C4-2B (cell line): ENCODE data around the gene DAB1.

ENCODE experiments used
- ZFX ChIP-seq: fragments of 450-650 bp; IDR thresholded peaks from 2 replicates; pipeline ENCODE4 v1.6.1; 2017
- TF ChIP-seq, protein P1 (sequence below): fragments of 450-650 bp; conservative IDR thresholded peaks from 2 replicates; pipeline ENCODE4 v1.5.1; 2017; ENCODE audit warnings: mild to moderate bottlenecking

DNA sequence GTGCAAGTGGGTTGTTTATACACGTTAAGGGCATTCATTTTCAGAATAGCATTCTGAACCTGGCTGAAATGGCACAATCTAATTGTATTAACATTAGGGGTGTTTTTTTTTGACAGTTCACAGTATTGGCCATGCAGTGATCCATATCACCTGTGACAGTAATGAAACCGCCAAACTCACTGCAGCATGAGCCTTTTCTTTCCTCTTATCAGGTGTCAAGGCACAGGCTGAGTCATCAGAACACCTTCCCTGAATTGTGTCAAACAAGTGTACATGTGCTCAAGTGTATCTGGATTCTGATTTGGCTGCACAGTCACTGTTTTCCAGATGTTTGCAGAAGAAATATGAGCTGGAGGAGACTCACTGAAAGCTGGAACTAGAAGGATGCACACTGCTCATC lies 410.3 kb downstream of the DAB1 start:
- TF ChIP-seq, protein P1, sequence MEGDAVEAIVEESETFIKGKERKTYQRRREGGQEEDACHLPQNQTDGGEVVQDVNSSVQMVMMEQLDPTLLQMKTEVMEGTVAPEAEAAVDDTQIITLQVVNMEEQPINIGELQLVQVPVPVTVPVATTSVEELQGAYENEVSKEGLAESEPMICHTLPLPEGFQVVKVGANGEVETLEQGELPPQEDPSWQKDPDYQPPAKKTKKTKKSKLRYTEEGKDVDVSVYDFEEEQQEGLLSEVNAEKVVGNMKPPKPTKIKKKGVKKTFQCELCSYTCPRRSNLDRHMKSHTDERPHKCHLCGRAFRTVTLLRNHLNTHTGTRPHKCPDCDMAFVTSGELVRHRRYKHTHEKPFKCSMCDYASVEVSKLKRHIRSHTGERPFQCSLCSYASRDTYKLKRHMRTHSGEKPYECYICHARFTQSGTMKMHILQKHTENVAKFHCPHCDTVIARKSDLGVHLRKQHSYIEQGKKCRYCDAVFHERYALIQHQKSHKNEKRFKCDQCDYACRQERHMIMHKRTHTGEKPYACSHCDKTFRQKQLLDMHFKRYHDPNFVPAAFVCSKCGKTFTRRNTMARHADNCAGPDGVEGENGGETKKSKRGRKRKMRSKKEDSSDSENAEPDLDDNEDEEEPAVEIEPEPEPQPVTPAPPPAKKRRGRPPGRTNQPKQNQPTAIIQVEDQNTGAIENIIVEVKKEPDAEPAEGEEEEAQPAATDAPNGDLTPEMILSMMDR, result no peak
- TF ChIP-seq ZFX, result no peak
